ENCODE measurements around the gene NKX2-1. TPM values are rescaled to one million over a fixed set of nuclear protein-coding genes. Genes with fewer than 3 reads are reported as not detected.
A peak's percentile ranks its signal among the peaks of the same experiment; 100 is the strongest.
"Not testable (repeated sequence)": the region's sequence is repeated elsewhere in the genome, so short reads cannot be mapped to it uniquely, and the experiment has no call there.

The NKX2-1 gene
- not detected in 2 replicates for total RNA-seq (2014; rRNA removed)
- polyA plus RNA-seq (2012), result not detected

- no peak for DNase-seq (ENCODE audit: low read depth)
Observed at GRCh38 chr14:36519431-36520321, at the start of gene NKX2-1. TSS of gene NKX2-1 (minus strand) at chr14:36520232. CDS start at chr14:36520129, 103 bp downstream.

DNA sequence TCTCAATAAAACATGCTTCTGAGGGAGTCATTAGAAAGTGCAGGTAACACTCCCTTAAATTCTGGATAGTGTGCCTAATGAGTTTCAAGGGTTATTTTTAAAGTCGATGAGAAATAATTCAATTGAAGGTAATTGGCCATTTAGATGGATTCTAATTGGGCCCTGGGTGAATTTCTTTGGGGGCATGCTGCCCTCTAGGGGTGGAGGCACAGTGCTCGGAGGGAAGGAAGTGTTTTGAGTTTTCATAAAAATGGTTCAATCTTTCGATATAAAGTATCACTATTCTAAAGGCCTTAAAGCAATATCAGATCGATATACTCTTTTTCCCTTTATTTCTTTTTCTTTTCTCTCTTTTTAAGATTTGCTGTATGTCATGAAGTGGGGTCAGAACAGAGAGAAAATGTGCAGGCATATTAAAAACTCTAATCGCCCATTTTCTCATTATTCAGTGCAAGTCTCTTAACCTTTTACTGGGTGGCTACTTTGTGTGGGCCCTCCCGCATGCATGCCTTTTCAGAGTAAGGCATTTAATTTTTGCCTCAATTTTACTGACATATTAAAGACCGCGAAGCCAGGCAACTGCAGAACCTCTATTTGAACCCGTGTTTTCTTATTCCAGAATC is 36.9 kb upstream of the NKX2-1 start:
- DNase-seq (ENCODE audit: low read depth), result peak; percentile 7

GRCh38 chr14:36555998-36556743 is 36.1 kb upstream of the NKX2-1 start:
- no peak for DNase-seq (ENCODE audit: low read depth)

DNA sequence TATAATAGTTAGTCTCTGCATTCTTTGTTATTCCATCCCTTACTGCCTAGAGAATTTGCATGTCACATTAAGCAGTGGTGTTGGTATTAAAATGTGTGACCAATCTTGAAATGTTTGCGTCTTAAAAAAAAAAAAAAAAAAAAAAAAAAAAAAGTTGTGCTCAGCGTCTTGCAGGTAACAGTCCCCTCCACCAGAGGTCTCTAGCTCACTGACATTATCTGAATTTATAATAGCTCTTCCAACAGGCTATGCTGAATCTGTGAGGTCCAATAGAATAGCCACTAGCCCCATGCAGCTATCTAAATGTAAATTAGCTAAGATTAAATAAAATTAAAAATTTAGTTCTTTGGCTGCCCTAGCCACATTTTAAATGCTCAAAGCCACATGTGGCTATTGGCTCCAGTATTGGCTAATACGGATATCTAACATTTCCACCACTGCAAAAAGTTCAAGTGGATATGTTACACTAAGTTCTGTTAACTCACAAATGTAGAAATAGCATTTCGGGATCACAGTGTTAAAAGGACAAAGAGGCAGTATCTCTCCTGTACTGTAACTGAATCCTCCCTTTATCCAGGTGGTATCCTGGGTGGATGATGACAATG is 33.7 kb upstream of the NKX2-1 start:
- DNase-seq (ENCODE audit: low read depth), result peak; percentile 38

GRCh38 chr14:36550899-36551298 is 30.9 kb upstream of the NKX2-1 start:
- DNase-seq (ENCODE audit: low read depth), result no peak

GRCh38 chr14:36544280-36544679 is 24.2 kb upstream of the NKX2-1 start:
- DNase-seq (ENCODE audit: low read depth), result not testable (repeated sequence)

DNA sequence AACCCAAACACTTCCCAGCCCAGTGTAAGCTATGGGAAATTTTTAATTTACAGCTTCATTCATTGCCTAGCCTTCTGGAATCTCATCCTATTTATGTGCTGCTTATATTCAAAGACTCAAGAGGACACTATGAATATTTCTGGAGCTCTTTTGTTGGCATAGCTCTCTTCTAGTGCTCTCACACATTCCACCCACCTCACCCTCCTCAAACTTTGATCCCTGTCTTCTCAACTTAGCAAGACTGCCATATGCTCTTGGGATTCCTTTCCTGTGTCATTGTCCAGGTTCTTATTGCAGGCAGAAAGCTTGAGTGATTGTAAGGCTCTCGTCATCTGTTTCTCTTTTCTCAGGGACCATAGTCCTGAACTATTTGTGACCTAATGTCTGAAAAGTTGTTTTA is 18.0 kb upstream of the NKX2-1 start:
- DNase-seq (ENCODE audit: low read depth), result no peak

DNA sequence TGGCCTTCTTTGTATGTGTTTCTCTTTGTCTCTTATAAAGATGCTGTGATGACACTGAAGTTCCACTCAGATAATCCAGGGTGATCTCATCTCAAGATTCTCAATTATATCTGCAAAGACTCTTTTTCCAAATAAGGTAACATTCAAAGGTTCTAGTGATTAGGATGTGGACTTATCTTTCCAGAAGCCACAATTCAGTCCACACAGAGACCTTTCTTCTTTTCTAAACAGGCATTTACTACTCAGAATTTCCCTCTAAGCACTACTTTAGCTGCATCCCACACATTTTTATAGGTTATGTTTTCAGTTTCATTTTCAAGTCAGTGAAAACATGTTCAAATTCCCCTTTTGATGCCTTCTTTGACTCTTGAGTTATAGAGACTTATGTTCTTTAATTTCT is 9.0 kb upstream of the NKX2-1 start:
- DNase-seq (ENCODE audit: low read depth), result no peak

DNA sequence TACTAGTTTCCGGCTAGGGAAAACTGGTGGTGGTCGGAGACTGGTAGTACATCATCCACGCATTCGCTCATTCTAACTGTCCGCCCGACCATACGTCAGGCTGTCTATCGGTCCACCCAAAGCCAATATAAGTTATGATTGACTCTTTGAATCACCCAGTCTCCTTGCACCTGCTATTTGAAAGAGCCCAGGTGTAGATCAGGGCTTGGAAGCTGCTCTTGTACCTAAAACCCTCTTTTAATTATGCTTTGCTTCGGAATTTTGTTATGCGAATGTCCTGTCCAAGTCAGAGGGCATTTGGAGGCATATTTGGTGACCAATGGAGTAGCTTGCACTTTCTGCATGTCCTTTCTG is 5.7 kb upstream of the NKX2-1 start:
- DNase-seq (ENCODE audit: low read depth), result no peak

DNA sequence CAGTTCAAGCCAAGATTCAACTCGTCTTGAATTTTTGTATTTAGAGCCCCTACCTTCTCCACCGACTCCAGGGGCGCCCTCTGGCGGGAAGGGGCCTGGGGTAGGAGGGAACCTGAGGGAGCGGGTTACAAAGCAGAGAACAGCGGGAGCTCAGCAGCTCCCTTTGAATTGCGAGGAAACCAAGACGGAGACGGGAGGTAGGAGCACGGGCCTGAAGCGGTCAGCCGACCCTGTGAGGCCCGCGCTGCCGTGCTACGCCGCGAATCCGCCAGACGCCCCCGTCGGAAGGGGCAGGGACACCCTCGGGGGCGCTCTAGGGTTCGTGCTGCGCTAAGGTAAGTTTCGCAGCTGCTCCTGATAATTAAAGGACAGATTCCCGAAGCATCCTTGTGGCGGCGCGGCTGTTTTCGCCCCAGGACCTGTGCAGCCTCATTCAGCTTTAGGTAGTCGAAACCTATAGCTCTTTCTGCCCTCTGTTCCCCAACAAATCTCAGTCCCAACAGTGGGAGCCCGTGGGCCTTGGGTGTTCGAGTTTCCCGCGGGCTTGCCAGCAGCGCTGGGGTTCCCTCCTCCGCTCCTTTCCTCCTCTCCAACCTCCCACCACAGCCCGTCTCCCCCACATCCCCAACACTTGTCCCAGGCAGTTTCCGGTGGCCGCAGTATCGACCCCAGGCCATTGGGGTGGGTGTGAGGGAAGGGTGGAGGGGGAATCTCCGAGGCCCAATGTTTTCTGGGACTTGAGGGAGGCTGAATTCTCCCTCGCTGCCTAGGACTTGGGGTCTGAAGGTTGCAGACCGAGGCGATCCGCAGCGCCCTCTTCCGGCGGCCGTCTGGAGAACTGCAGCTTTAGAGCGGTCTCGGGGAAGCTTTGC is 5.1 kb upstream of the NKX2-1 start:
- peak; percentile 7 for DNase-seq (ENCODE audit: low read depth)

DNA sequence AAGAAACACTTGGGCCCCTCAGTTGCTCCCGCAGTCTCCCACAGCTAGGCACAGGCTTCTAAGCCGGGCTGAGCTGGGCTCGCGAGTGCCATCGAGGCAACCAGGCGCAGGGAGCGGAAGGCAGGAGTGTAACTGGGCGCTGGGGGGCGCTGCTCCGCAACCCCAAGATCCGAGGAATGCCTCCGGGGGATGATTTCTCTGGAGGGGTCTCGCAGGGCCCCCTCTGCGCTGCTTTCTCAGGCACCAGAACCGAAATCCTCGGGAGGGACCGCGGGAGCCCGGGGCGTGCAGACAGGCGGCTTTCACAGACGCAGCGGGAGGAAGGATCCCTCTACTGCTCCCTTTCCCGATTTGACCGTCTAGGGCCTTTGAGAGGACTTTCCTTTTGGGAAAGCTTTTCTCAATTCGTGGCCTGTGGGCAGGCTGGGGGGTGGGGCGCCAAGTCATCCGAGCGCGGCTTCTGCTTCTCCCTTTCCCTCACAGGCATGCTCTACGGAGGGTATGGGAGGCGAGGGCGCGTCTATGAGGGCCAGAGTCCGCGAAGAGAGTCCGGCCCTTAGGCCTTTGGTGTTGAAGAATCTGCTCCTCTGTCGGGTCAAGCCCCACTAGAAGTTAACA is 4.3 kb upstream of the NKX2-1 start:
- no peak for DNase-seq (ENCODE audit: low read depth)

DNA sequence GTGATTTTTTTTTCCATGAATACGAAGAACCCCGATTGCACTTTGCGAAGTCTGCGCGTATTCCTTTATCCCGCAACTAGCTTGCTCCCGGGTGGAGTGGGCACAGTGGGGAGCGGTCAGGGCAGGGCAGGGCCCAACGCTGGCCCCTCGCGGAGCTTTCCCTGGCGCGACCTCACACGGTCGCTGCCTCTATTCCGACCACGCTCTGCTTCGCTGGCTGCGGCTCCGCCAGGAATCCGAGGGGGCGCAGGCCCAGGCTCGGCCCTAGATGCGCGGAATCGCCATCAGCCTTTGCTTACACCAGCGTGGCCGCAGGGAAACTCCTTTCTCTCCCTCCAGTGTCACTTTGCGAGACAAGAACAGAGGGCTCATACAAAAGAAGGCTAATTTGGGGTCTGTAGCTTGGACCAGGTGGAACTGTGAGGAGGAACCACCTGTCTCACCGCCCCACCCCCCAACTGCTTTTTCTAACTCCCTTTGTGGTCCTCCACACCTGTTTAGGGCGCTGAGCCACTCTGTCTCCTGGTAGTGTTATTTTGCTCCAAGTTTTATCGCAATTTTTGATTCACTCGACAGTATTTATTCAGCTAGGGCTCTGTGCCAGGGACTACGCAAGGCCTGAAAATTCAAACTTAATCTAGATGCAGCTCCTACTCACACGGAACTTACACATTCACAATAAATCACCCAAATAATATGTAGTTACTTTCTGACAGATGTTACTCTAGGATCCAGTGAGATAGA is 3.1 kb upstream of the NKX2-1 start:
- no peak for DNase-seq (ENCODE audit: low read depth)

DNA sequence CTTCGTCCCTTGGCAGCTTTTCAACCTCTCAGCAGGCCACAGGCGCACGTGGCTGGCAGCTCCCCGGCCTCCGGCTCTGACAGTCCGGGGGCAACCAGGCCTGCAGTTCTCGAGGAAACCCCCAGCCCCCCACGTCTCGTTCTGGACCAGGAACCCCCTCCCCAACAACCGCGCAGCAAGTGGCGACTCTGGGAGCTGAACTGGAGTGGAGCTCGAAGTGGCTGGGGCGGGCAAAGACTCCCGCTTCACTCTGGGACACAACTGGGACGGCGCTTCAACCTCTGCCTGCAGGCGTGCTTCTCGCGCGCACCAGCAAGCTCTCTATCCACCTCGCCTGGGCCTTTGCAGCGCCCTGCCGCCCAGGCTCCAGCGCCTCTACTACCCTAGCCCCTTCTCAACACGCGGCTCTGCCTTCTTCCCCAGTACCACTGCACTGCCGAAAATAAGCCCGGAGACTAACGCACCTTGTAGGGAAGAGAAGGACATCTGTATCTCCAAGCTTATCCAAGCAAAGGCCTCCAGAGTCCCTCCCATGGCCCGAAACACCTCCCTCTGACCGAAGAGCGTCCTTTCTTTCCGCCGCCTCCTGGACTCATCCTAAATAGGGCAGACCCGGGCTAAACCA is 2.4 kb upstream of the NKX2-1 start:
- no peak for DNase-seq (ENCODE audit: low read depth)

GRCh38 chr14:36521598-36522345 is 1.7 kb upstream of the NKX2-1 start:
- DNase-seq (ENCODE audit: low read depth), result no peak

GRCh38 chr14:36520601-36521525 is 831 bp upstream of the NKX2-1 start:
- DNase-seq (ENCODE audit: low read depth), result peak; percentile 23

GRCh38 chr14:36518586-36519430 is 1.2 kb downstream of the NKX2-1 start:
- DNase-seq (ENCODE audit: low read depth), result no peak

Measured in LHCN-M2 (cell line).